Endothelial cell of umbilical vein (primary cell): ENCODE data around the gene SNAPC2. TPM values are rescaled to one million over a fixed set of nuclear protein-coding genes. Genes with fewer than 3 reads are reported as not detected.

Experiments used
- BruUV-seq: library from RNA; stranded (reverse); fragments of 400-500 nt; replicated peaks from 2 replicates; lab custom pipeline; 2021; lab: Mats Ljungman, UMichigan
- CTCF ChIA-PET: fragments of 300-600, 350-600 bp; sonication (Branson Sonifier 250); formaldehyde crosslinking; loops from one replicate; lab custom pipeline; 2021; ENCODE audit warnings: antibody characterized with exemption, inconsistent platforms; lab: Charles Lee
- POLR2A ChIA-PET: fragments of 300-600, 350-600 bp; sonication (Branson Sonifier 250); formaldehyde crosslinking; loops from one replicate; lab custom pipeline; 2021; ENCODE audit warnings: antibody characterized with exemption, inconsistent platforms; lab: Charles Lee
- DNase-seq: peaks from one replicate; pipeline ENCODE4 v3.0.0-alpha.2; 2011; ENCODE audit warnings: low read depth, low spot score
- FAIRE-seq: peaks from 2 replicates; lab custom pipeline; 2011; peaks lifted over from hg19 to GRCh38; lab: Jason Lieb, UNC
- H2AFZ ChIP-seq: 2 replicates; pipeline ENCODE4 v1.6.0; 2012; ENCODE audit warnings: low read depth, low read length, control low read depth, inconsistent platforms
- H3K27ac ChIP-seq: 2 replicates; pipeline ENCODE4 v1.5.1; 2011; ENCODE audit warnings: low read depth, mild to moderate bottlenecking, control low read depth, low read length, moderate library complexity; ENCODE audit not compliant: insufficient read depth
- H3K27me3 ChIP-seq, 2 experiments: 2 replicates each; pipeline versions ENCODE4 v1.6.0 to v1.6.1; 2011; ENCODE audit warnings: low read length in 2 of 2, mixed read lengths in 1 of 2; ENCODE audit not compliant: control insufficient read depth in 2 of 2, insufficient read depth in 2 of 2
- H3K36me3 ChIP-seq, 2 experiments: 2 replicates in 1 of 2; 3 replicates in 1 of 2; pipeline ENCODE4 v1.5.1; 2011; ENCODE audit warnings: low read length in 2 of 2, mild to moderate bottlenecking in 1 of 2, moderate library complexity in 1 of 2; ENCODE audit not compliant: control insufficient read depth in 2 of 2, insufficient read depth in 2 of 2; ENCODE audit errors: extremely low read depth in 1 of 2
- H3K4me1 ChIP-seq: 3 replicates; pipeline ENCODE4 v1.5.1; 2011; ENCODE audit warnings: mild to moderate bottlenecking, low read length; ENCODE audit not compliant: control insufficient read depth, insufficient read depth; ENCODE audit errors: extremely low read depth
- H3K4me2 ChIP-seq: 2 replicates; pipeline ENCODE4 v1.6.1; 2011; ENCODE audit warnings: low read length, control low read depth, mixed read lengths; ENCODE audit not compliant: insufficient read depth
- H3K4me3 ChIP-seq, 3 experiments: fragments of 200-600 bp in 1 of 3; sonication (generic), shearing (Covaris generic) in 1 of 3; replicated peaks in 1 of 3; 2 replicates each; pipeline ENCODE4 v1.5.1; 2011 to 2016; ENCODE audit warnings: control low read depth in 3 of 3, low read length in 3 of 3, mild to moderate bottlenecking in 2 of 3, inconsistent platforms in 1 of 3, low read depth in 1 of 3, moderate library complexity in 1 of 3; ENCODE audit not compliant: insufficient read depth in 1 of 3
- H3K79me2 ChIP-seq: 2 replicates; pipeline ENCODE4 v1.6.0; 2012; ENCODE audit warnings: low read length, inconsistent platforms; ENCODE audit not compliant: control insufficient read depth, insufficient read depth
- H3K9ac ChIP-seq: replicated peaks from 2 replicates; pipeline ENCODE3; 2011; ENCODE audit warnings: low read length, control low read depth; ENCODE audit not compliant: insufficient read depth; ENCODE audit errors: extremely low read depth
- H3K9me1 ChIP-seq: replicated peaks from 3 replicates; pipeline ENCODE4 v1.6.0; 2011; ENCODE audit warnings: mild to moderate bottlenecking, low read length; ENCODE audit not compliant: control insufficient read depth, insufficient read depth; ENCODE audit errors: extremely low read depth
- H3K9me3 ChIP-seq: replicated peaks from 2 replicates; pipeline ENCODE4 v1.5.1; 2012; ENCODE audit warnings: low read length, inconsistent platforms; ENCODE audit not compliant: control insufficient read depth, insufficient read depth
- H4K20me1 ChIP-seq: replicated peaks from 2 replicates; pipeline ENCODE3; 2011; ENCODE audit warnings: mild to moderate bottlenecking, low read length; ENCODE audit not compliant: control insufficient read depth, insufficient read depth; ENCODE audit errors: extremely low read depth
- EZH2 ChIP-seq: IDR thresholded peaks from 2 replicates; pipeline ENCODE4 v1.6.1; 2012; ENCODE audit warnings: borderline replicate concordance, low read depth, mild to moderate bottlenecking, moderate library complexity, low read length, inconsistent platforms; ENCODE audit not compliant: severe bottlenecking
- FOS ChIP-seq: IDR thresholded peaks from 2 replicates; pipeline ENCODE4 v1.6.1; 2011; ENCODE audit warnings: mild to moderate bottlenecking, low read length, moderate library complexity, borderline replicate concordance; ENCODE audit not compliant: insufficient read depth
- GATA2 ChIP-seq: IDR thresholded peaks from 2 replicates; pipeline ENCODE4 v1.7.0; 2011; ENCODE audit warnings: low read depth, mild to moderate bottlenecking, moderate library complexity, mixed read lengths, low read length; ENCODE audit not compliant: insufficient read length, insufficient read depth
- JUN ChIP-seq: IDR thresholded peaks from 2 replicates; pipeline ENCODE4 v1.6.1; 2011; ENCODE audit warnings: borderline replicate concordance, low read depth; ENCODE audit not compliant: insufficient read length, insufficient read depth
- MYC ChIP-seq: IDR thresholded peaks from one replicate; pipeline ENCODE4 v1.6.1; 2011; ENCODE audit warnings: mild to moderate bottlenecking, low read depth, low read length
- POLR2A ChIP-seq: IDR thresholded peaks from 2 replicates; pipeline ENCODE4 v1.6.1; 2012; ENCODE audit warnings: low read depth, mild to moderate bottlenecking, control low read depth, low read length
- POLR2AphosphoS5 ChIP-seq: IDR thresholded peaks from 2 replicates; pipeline ENCODE4 v1.6.1; 2012; ENCODE audit warnings: low read depth, mild to moderate bottlenecking, control low read depth, low read length, moderate library complexity; ENCODE audit not compliant: insufficient read depth
- dilution Hi-C: fragments of 300-500 bp; cut with MboI; formaldehyde crosslinking; loops from one replicate; pipeline ENCODE4 v1.15.0; 2019; ENCODE audit warnings: low sequenced_read_pairs; ENCODE audit not compliant: extremely low pct_ligation_motif_present
- intact Hi-C: fragments of 100-400 bp; cut with micrococcal nuclease; formaldehyde crosslinking; loops from one replicate; pipeline ENCODE4 v1.10.0; 2022
- polyA plus RNA-seq, 4 experiments: library from polyadenylated mRNA; depleted of rRNA in 3 of 4; stranded (reverse) in 3 of 4; unstranded in 1 of 4; fragments of >200 nt; gene quantifications; 2 replicates each; pipeline versions ENCODE4 v1.2.1 to v1.2.3, GENCODE V29; 2011 to 2012; ENCODE audit warnings: missing spikeins in 1 of 4
- total RNA-seq: library from RNA; stranded (reverse); gene quantifications from 2 replicates; pipeline ENCODE4 v1.2.3, GENCODE V29; 2021
- TF ChIP-seq, protein P1 (sequence below), 2 donors: IDR thresholded peaks; 1 replicate in 1 of 2; 2 replicates in 1 of 2; pipeline ENCODE4 v1.5.1; 2011; ENCODE audit warnings: low read length in 2 of 2, mild to moderate bottlenecking in 2 of 2, moderate library complexity in 2 of 2, control low read depth in 1 of 2, inconsistent platforms in 1 of 2, low read depth in 1 of 2; ENCODE audit not compliant: insufficient read depth in 1 of 2; ENCODE audit errors: extremely low read depth in 1 of 2
- TF ChIP-seq, protein P2 (sequence below): IDR thresholded peaks from 2 replicates; pipeline ENCODE4 v1.6.1; 2011; ENCODE audit not compliant: insufficient read depth, insufficient read length

Gene SNAPC2
- total and polyA plus RNA-seq, 2 donors (not counting 3 experiments of a cell fraction or from before 2014, with no cell fraction given) = 23.7 to 25.8 TPM

DNA sequence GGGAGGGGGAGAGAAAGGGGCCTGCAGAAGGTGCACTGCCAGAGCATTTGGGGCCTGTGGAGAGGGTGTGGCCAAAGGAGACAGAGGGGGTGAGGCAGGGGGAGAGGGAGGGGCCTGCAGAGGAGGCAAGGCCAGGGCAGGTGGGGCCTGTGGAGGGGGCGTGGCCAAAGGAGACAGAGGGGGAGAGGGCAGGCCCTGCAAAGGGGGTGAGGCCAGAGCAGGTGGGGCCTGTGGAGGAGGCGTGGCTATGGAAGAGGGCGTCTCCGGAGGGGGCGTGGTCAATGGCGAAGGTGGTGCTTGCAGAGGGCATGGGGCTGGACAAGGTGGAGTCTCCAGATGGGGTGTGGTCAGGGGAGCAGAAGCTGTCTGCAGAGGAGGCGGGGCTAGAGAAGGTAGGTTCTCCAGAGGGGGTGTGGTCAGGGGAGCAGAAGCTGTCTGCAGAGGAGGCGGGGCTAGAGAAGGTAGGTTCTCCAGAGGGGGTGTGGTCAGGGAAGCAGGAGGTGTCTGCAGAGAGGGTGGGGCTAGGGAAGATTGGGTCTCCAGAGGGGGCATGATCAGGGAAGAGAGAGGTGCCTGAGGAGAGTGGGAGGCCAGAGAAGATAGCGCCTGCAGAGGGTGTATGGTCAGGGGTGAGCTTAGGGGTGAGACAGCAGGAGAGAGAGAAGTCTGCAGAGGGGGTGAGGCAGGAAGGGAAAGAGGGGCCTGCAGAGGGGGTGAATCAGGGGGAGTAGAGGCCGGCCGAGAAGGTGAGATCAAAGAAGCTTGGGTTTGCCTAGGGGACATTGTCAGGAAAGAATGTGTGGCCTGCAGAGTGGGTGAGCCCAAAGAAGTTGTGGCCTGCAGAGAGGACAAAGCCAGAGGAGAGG, 49.3 kb upstream of the SNAPC2 start:
- Histone ChIP-seq H3K4me1 (peaks cover 7% of the 10 kb centered on the region), H3K27me3 (peaks cover 14 to 24% of the 10 kb centered on the region in 2 experiments), H3K36me3 (no peaks in the 10 kb centered on the region), H2AFZ (no peak overlapping the region), H3K4me3 (no peak overlapping the region), H3K79me2 (no peaks in the 10 kb centered on the region), H3K27ac (no peak overlapping the region), H3K9me1 (no peaks in the 10 kb centered on the region), H3K4me2 (no peak overlapping the region), H4K20me1 (no peaks in the 10 kb centered on the region), H3K9ac (no peak overlapping the region), H3K9me3 (no peaks in the 10 kb centered on the region)
- ChIA-PET POLR2A (no interaction called here), CTCF (interaction anchor here (0.9 kb wide), 1 partner anchor 9 kb away, joined by 3 read pairs; no protein-coding TSS in a partner anchor)
- dilution Hi-C loops = no loop called here
- TF ChIP-seq, protein P1, sequence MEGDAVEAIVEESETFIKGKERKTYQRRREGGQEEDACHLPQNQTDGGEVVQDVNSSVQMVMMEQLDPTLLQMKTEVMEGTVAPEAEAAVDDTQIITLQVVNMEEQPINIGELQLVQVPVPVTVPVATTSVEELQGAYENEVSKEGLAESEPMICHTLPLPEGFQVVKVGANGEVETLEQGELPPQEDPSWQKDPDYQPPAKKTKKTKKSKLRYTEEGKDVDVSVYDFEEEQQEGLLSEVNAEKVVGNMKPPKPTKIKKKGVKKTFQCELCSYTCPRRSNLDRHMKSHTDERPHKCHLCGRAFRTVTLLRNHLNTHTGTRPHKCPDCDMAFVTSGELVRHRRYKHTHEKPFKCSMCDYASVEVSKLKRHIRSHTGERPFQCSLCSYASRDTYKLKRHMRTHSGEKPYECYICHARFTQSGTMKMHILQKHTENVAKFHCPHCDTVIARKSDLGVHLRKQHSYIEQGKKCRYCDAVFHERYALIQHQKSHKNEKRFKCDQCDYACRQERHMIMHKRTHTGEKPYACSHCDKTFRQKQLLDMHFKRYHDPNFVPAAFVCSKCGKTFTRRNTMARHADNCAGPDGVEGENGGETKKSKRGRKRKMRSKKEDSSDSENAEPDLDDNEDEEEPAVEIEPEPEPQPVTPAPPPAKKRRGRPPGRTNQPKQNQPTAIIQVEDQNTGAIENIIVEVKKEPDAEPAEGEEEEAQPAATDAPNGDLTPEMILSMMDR (IDR thresholded peaks at IDR 0.05; ENCODE audit: extremely low read depth in 1 of 2, insufficient read depth in 1 of 2, low read depth in 1 of 2, low read length in 2 of 2) = no peak
- TF ChIP-seq, protein P2, sequence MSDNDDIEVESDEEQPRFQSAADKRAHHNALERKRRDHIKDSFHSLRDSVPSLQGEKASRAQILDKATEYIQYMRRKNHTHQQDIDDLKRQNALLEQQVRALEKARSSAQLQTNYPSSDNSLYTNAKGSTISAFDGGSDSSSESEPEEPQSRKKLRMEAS = no peak
- TF ChIP-seq EZH2 (no peak), GATA2 (no peak), FOS (no peak), POLR2A (no peak), JUN (no peak), MYC (no peak), POLR2AphosphoS5 (no peak)
- no peak for FAIRE-seq
- DNase-seq = peak; percentile 33
- no TSS peak for BruUV-seq
- intact Hi-C loops = loop anchor here (2.0 to 5.0 kb wide), 2 partner anchors 39 to 50 kb away; partner anchors contain the start of genes EVI5L and SNAPC2
